Measurements from ENCODE around the gene SERPINB6.
"Not testable (repeated sequence)": the region's sequence is repeated elsewhere in the genome, so short reads cannot be mapped to it uniquely, and the experiment has no call there.

The SERPINB6 gene

GRCh38 chr6:2971420-2972218 lies at the start of gene SERPINB6:
SERPINB6 (minus strand) TSS chr6:2971567; CDS start chr6:2959332, 12,235 bp downstream.
- DNase-seq, result no peak

DNA sequence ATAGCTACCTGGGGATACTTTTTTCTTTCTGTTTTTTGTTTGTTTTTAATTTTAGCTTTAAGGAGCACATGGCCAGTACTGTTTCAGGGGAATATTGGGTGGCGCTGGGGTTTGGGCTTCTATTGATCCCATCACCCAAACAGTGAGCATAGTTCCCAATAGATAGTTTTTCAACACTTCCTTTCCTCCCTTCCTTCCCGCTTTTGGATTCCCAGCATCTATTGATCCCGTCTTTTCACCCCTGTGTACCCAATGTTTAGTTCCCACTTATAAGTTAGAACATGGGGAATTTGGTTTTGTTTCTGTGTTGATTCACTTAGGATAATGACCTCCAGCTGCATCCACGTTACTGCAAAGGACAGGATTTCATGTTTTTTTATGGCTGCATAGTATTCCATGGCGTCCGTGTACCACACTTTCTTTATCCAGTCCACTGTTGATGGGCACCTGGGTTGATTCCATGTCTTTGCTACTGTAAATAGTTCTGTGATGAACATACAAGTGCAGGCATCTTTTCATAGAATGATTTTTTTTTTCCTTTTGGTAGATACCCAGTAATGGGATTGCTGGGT lies 48.5 kb upstream of the SERPINB6 start:
- DNase-seq, result no peak

DNA sequence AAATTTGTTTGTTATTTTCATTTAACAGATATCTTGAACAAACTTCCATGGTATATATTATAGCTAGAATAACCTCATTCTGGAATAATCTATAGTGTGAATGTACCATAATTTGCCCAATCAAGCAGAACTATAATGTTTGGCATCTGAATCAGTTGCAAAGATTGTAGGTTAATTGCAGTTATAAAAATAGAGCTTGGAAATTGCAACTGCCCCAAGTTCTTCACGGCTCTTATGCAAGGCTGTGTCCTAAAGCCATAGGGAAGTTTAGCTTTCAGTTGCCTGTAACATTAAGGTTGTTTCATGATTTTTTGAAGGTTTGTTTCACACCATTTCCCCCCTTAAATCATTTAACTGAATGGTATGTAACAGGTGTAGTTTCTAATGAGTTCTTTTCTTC lies 47.7 kb upstream of the SERPINB6 start:
- DNase-seq, result no peak

- DNase-seq, result no peak
Observed at GRCh38 chr6:3017304-3017703, 45.9 kb upstream of the SERPINB6 start.

DNA sequence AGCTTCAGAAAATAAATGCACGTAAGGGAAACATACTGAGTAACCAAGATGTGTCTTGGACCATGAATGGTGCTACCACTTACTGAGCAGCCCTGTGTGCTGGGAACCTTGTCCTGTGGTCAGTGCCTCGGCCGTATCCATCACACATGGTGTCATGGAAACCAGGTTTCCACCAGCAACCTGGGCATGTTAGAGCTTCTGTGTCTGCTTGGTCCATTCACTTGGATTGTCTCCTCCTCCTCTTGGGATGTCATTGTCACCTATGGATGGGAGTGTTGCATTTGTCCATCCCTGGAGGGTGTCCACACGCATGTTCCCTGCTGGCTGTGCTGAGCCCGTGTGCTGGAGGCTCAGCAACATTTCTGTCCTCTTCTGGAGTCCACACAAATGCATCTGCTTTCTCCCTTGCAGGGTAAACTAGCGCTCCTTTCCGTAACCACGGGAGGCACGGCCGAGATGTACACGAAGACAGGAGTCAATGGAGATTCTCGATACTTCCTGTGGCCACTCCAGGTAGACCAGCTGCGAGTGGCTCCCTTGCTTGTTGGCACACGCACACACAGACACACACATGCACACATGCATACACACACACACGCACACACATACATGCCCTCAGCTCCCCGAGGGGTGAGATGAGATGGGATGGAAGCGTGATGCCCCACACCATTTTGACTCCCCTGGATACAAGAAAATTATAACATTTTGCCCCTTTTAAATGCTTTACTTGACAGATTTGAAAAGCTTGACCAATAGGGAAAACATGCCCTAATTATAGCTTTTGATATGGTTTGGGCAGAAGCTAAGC lies 45.3 kb upstream of the SERPINB6 start:
- no peak for DNase-seq

DNA sequence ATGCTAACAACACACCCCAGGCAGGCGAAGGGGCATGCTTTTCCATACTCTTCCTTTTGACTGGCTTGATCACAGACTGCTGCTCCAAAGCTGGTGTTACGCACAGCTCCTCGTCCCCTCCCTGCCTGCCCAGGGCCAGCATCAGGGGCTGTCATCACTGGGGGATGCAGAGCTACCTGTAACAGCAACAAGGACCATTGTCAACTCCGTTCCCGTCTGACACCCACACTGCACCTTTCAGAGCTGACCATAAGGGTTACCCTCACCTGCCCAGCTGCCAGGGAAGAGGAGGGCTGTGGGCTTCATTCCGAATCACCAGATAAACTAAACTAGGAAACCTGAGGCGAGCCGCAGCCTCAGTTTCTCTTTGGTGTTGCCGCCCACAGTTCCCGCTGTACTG lies 43.8 kb upstream of the SERPINB6 start:
- DNase-seq, result no peak

- DNase-seq, result no peak
Observed at GRCh38 chr6:3014675-3015066, 43.3 kb upstream of the SERPINB6 start.

DNA sequence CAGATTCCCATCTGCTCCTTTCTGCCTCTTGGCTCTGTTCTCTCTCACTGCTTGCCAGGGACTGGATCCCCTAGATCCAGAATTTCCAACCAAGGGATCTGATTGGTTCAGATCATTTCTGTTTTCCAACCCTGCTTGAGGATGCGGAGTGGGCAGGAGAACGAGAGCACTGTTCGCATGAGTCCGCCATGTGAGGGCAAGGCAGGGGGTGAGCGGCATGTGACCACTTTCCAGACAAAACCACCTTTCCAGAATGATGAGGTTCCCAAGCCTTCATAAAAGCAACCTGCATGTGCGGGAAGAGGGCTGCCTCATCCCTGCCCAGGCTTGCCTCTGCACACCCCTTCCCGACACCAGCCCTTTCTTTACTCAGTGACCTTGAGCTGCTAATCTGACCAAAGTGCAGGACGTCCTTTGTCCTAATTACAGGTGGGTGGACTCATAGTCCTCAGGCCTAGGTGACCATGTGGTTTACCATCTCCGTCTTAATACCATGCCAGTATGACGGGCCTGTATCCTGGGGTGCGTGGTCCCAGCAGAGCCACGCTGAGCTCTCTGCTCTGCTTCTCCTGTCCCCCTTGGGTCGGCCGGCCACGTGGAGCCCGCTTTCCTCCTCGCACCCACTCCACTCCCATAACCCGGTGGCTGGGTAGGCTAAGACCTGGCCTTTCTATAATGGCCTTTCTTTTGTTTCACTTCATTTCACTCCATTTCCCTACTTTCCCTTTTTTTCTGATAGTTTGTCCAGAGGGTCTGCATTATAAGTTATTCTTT lies 42.7 kb upstream of the SERPINB6 start:
- no peak for DNase-seq

- no peak for DNase-seq
Observed at GRCh38 chr6:3013486-3013885, 42.1 kb upstream of the SERPINB6 start.

DNA sequence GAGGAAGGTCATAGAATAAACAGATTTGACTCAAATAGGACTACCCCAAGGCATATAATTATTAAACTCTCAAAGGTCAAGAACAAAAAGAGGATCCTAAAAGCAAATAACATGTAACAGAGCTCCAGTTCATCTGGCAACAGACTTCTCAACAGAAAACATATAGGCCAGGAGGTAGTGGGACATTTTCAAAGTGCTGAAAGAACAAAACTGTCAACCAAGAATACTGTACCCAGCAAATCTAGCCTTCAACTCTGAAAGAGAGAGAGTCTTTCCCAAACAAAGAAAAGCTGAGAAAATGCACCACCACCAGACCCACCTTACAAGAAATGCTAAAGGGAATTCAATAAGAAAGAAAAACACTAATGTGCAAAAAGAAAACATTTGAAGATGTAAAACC lies 40.2 kb upstream of the SERPINB6 start:
- no peak for DNase-seq

GRCh38 chr6:3011158-3011557 lies 39.8 kb upstream of the SERPINB6 start:
- DNase-seq, result no peak

DNA sequence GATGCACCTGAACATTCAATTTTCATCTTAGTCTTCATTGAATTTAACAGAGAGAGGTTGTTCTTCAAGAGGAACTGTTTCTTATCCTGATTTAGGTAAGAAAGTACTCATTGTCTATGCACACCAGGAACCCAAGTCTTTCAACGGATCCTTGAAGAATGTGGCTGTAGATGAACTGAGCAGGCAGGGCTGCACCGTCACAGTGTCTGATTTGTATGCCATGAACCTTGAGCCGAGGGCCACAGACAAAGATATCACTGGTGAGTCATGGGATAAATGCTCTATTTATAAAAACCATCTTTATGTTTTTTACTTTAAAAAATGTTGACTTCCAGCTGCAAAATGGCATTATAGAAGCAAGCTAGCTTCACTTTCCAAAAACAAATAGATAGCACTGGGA lies 38.6 kb upstream of the SERPINB6 start:
- DNase-seq, result no peak

GRCh38 chr6:3008712-3009265 lies 37.4 kb upstream of the SERPINB6 start:
- DNase-seq, result not testable (repeated sequence)

- no peak for DNase-seq
Observed at GRCh38 chr6:3007571-3007970, 36.2 kb upstream of the SERPINB6 start.

DNA sequence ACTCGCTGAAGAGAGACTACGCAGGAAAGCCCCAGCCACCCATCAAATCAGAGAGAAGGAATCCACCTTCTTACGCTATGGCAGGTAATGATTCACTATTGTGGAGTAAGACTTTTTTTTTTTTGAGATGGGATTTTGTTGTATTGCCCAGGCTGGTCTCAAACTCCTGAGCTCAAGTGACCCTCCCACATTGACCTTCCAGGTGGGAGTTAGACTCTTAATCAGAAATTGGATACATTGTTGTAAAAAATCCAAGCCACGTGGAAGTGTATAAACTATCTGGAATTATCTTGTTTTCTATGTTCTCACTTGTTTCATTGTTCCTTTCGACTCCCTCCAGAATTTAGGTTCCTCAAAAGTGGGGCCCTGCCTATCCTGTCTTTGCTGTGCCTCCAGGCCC lies 35.1 kb upstream of the SERPINB6 start:
- DNase-seq, result no peak

GRCh38 chr6:3005874-3006273 lies 34.5 kb upstream of the SERPINB6 start:
- no peak for DNase-seq

DNA sequence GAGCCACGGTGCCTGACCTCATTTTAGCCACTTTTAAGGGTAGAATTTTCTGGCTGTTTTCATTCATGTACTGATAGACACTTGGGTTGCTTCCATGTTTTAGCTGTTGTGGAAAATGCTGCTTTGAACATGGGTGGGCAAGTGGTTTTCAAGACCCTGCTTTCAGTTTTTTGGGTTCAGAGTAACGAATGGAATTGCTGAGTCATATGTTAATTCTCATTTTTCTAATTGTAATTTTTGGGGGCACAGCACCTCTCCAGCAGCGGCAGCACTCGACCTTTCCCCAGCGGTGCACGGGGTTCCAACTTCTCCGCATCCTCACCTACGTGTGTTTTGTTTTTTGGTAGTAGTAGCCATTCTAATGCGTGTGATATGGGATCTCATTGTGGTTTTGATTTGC lies 33.7 kb upstream of the SERPINB6 start:
- no peak for DNase-seq

DNA sequence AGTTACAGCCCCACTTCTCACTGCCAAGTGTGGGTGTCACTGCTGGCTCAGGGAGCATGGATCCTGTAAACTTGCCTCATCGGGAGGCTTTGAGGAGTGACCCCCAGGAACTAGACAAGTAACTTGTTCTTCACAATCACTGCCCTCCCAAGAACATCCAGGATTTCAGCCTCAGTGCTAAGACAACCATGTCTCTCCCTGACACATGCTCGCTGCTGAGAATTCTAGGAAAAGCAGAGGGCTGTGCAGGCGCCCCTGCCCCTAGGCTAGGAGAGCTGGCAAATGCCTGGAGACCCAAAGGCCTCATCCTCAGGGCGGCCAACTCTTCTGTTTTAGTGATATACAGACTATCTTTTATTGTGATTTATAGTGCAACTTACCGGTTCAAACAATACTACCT lies 31.9 kb upstream of the SERPINB6 start:
- DNase-seq, result not testable (repeated sequence)

- peak in 1 of 2 experiments; percentile 24 for DNase-seq
Observed at GRCh38 chr6:3001773-3002293, 30.5 kb upstream of the SERPINB6 start.

DNA sequence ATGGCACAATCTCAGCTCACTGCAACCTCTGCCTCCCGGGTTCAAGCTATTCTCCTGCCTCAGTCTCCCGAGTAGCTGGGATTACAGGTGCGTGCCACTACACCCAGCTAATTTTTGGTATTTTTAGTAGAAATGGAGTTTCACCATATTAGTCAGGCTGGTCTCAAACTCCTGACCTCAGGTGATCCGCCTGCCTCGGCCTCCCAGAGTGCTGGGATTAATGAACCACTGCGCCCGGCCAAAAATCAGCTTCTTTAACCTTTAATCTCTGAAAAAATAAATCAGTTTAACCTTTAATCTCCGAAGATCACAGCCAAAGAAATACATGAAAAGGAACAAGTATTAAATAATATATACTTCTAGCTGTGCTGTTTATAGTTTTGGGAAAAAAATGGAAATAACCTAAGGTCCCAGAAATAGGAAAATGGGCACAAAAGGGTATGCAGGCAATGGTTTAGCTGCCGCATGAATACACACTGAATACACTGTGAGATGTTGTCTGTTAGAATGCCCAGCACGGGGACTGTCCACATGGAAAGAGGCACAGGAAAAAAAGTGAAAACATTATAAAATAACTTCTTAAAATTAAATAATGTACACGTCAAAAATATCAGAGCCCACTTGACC lies 29.9 kb upstream of the SERPINB6 start:
- no peak for DNase-seq

DNA sequence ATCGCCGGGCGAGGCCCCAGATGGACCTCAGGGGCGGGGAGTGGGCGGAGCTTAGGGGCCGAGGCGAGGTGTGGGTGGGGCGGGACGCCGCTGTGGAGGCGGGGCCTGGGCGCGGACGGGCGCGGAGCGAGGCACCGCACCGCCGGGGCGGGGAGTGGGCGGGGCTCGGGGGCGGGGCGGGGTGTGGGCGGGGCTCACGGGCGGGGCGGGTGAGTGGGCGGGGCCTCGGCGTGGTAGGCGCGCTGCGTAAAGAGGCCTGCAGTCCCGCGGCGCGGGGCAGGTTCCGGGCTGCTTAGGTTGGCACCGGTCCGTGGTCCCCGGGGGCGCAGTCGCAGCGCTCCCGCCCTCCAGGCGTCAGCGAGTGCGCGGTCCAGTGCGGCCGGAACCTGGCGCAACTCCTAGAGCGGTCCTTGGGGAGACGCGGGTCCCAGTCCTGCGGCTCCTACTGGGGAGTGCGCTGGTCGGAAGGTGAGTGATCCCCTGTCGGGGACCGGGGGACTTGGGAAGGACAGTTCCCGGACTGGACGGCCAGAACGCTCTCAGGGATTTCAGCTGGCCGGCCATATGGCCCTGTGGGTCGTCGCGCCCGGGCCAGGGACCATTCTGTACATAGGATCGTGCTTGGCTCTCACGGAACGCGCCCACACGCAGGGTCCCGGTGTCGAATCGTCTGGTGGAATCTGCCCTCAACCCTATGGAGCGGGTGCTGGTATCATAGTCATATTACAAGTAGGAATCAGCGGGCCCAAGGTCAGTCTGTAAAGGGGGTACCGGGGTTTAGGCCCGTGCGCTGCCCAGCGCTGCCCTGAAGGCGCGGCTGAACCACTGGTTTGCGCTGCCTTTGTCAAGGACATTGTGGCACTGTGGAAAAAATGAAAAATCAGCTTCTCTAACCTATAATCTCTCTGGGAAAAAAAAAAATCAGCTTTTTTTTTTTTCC lies 28.5 kb upstream of the SERPINB6 start, which contains the start of gene NQO2:
NQO2 (plus strand) TSS at position 277 of the 940 bp plus-strand sequence. CDS start 6,659 bp downstream, outside the sequence.
- peak in 1 of 2 experiments; percentile 91 for DNase-seq

Measured in NCI-H446 (cell line).